ENCODE data around the gene ATG2B.

The ATG2B gene

DNA sequence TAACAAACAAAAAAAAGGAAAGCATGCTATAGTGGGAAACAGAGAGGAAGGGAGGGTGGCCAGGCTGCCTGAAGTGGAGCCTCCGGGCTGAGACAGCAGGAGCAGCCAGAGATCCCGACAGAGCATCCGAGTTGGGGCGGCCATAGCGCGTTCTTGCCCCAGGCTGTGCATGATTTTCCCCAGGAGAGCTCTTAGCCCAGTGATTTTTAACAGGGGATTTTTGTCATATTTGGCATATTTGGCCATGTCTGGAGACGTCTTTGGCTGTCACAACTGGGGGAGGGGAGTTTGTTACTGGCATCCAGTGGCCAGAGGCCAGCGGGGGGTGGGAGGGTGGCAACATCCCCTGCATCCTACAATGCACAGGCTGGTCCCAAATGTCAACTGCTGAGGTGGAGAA lies 83.6 kb downstream of the ATG2B start:
- TF ChIP-seq ZNF274 (IDR thresholded peaks at IDR 0.05; ENCODE audit: low read depth, low read length): no peak
- no peak overlapping the region for H3K4me3 ChIP-seq (ENCODE audit: low read length)

DNA sequence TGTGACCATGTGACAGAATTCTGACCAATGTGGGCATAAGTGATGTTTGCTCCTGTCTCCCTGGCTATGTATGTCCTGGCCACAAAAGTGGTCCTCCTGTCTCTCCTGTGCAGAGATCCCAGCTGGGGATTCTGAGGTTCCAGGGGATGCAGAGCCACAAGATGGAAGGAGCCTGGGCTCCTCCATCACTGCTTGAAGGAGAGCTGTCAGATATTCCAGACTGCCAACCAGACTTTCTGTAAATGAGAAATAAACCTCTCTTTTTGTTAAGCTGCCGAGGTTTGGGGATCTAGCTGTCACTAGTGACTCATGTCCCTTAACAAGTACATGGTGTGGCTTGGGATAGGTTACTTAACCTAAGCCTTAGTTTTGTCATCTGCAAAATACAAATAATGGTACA lies 85.3 kb downstream of the ATG2B start:
- H3K4me3 ChIP-seq (ENCODE audit: low read length): no peak overlapping the region
- no peak for TF ChIP-seq ZNF274 (IDR thresholded peaks at IDR 0.05; ENCODE audit: low read depth, low read length)

DNA sequence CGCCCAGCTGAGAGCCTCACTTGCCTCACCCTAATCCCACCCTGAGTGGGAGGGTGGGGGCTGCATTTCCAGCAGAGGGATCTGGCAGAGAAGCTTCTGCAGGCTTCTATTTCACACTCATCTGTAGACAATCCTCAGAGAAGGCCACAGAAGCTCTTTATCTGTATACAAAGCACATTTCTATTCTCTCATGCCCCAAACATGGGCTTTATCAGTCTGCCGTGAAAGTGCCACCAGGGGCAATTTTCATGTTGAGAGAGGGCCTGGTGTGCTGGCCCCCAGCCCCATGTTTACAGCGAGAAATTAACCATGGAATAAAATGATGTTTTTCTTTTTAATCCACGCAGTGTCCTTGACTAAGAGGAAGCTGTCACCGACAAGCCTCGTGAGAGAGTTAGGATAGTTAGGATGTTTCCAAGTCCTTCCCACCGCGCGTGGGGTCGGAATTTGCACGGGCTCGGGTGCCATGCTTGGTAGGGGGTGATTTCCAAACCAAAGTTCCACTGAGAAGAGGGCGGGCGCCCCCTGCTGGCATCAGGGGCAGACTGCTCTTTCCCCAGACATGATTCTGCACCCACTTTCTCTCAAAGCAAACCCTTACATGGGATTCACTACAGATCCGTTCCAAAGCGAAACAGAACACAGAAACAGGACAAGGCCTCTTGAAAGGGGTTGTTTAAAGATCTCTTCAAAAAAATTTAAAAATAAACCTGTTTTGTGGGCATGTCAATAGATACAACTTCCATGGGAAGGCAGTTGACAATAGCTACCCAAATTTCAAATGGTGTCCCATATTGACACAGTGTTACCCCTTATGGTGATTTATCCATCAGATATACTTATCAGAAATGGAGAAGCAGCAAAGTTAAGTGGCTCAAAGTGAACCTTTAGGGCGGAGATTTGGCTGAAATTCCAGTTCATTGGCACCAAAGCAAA lies 87.7 kb downstream of the ATG2B start:
- H3K4me3 ChIP-seq (ENCODE audit: low read length): no peak overlapping the region
- TF ChIP-seq ZNF274 (IDR thresholded peaks at IDR 0.05; ENCODE audit: low read depth, low read length): no peak

DNA sequence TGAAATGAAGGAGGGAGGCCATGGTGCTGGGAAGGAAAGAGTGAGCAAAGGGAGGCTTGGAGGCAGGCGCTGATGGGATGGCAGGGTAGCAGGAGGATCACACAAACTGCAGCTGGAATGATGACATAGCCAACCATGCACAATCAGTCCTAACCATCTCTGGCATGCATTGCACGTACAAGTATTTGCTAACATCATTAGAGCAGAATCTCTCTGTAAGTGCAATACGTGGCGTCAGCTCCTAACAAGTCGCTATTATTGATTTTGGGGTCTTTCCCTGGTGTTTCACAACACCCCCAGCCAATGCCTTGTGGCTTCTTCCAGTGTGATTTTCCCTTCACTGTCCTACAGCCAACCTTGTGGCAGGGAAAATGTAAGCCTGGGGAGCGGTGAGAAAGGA lies 88.6 kb downstream of the ATG2B start:
- no peak overlapping the region for H3K4me3 ChIP-seq (ENCODE audit: low read length)
- TF ChIP-seq ZNF274 (IDR thresholded peaks at IDR 0.05; ENCODE audit: low read depth, low read length): no peak

DNA sequence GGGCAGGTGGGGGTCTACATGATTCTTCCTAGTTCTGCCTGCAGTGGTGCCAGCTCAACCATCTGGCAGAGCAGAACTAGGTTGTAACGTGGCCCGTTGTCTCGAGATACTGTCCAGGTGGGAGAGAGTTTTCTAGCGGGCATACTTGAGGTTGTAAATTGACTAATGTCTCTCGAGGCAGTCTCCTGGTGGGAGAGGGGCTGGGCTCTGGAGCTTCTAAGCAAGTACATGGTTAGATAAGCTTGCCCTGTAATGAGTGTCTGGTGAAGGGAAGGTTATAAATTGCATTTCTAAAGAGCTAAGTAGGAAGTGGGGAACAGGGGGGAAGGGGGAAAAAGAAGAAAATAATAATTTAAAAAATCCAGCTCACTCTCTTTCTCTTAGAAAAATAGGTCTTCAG lies 89.0 kb downstream of the ATG2B start:
- no peak overlapping the region for H3K4me3 ChIP-seq (ENCODE audit: low read length)
- TF ChIP-seq ZNF274 (IDR thresholded peaks at IDR 0.05; ENCODE audit: low read depth, low read length): no peak

DNA sequence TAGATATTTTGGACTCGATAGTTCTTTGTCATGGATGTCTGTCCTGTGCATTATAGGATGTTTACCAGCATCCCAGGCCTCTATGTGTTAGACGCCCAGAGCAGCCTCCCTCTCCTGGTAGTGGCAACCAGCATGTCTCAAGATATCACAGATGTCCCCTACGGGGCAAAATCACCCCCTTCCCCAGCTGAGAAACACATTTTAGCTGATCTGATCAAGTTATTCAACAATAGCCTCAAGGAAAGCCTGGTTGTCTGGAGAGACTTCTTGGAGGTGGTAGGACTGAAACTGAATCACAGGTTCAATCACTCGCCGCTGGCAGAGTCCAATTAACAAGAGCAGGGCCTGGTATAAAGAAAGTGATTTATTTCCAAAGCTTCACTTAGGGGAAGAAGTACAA lies 89.5 kb downstream of the ATG2B start:
- no peak for TF ChIP-seq ZNF274 (IDR thresholded peaks at IDR 0.05; ENCODE audit: low read depth, low read length)
- H3K4me3 ChIP-seq (ENCODE audit: low read length): no peak overlapping the region

DNA sequence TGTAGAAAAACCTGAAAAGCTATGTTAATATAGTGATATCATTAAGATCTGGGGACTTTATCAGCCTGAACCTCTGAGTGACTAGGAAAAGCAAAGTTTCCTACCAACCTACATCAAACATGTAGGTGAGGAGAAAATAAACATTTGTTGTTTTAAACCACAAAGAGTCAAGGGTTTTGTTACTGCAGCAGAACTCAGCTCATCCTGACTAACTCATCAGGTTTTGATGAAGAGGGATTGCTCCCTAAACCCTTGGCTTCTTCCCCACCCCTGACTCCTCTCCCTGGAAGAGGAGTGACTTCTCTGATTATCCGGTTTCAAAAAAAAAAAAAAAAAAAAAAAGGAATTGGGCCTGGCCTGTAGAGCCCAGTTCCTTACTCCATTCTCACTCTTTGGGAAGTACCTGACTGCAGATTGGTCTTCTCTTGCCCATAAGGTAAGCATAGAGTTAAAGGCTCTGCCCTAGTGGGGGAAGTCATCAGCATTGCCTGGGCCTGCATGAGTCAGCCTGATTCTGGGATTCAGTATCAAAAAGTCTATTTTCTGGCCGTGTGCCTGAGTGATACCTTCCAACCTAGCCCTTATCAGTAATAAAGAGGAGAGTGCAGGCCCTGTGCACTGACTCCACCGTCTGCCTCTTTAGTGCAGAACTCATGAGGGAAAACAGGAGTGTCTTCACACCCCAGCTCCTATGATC lies 90.2 kb downstream of the ATG2B start:
- H3K4me3 ChIP-seq (ENCODE audit: low read length): no peak overlapping the region
- TF ChIP-seq ZNF274 (IDR thresholded peaks at IDR 0.05; ENCODE audit: low read depth, low read length): no peak

DNA sequence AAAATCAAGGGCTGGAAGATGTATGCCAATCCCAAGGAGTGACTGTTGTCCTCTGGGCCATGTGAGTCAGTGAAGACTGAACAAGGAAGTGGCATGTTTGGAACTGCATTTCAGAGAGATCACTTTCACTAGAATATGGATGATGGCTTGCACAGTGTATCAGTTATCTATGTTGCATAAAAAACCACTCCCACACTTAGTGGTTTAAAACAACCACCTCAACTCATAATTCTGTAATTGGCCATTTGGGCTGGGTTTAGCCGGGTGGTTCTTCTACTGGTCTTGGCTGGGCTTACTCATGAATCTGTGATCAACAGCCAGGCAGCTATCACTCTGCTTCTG lies 91.7 kb downstream of the ATG2B start:
- no peak overlapping the region for H3K4me3 ChIP-seq (ENCODE audit: low read length)
- TF ChIP-seq ZNF274 (IDR thresholded peaks at IDR 0.05; ENCODE audit: low read depth, low read length): no peak

DNA sequence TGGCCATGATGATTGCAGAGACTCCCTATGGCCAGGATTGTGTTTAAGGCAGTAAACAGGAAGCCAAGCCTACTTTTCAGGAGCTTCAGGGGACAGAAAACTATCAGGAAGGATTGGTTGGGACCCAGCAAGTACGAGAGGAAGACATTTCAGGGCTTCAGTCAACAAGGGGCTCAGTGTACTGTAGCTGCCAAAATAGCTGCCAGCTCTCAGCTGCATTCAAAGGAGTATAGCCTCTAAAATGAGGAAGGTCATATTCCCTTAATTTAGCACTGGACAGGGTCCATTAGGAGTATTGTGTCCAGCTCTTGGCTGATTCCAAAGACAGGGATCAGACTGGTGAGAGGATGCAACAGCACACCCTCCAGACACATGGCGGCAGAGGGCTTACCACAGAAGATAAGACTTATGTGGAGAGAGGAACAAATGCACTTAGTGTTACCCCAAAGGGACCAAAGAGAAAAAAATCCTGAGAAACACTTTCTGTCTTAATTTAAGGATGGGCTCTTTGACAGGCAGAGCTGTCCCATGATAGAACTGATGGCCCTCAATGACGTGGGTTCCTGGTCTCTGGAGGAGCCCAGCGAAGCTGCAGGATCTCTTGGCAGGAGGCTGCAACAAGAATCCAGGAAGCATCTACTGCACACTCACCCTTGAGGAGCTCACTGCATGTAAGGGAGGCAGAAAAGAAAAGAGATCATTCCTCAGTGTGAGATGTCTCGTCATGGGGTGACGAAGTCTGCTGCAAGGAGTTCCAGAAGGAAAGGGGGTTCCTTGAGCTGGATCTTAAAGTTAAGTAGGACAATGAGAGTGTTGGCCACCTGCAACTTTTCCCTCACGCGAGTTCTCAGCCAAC lies 92.3 kb downstream of the ATG2B start:
- H3K4me3 ChIP-seq (ENCODE audit: low read length): no peak overlapping the region
- no peak for TF ChIP-seq ZNF274 (IDR thresholded peaks at IDR 0.05; ENCODE audit: low read depth, low read length)

DNA sequence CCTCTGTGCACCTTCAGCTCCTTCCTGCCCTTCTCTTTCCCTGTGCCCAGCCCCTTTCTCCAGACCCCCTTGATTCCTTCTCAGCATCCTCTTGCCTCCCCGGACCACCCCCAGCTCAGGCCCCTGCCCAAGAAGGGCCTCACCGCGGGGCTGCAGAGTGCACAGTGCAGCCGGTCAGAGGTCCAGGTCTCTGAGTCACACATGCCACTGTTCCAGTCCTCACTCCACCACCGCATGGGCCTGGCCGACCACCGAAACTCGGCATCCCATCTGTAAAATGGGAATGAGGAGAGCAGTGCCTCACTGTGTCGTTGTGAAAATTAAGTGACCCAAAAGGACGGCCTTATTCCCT lies 93.8 kb downstream of the ATG2B start:
- no peak overlapping the region for H3K4me3 ChIP-seq (ENCODE audit: low read length)
- TF ChIP-seq ZNF274 (IDR thresholded peaks at IDR 0.05; ENCODE audit: low read depth, low read length): no peak

DNA sequence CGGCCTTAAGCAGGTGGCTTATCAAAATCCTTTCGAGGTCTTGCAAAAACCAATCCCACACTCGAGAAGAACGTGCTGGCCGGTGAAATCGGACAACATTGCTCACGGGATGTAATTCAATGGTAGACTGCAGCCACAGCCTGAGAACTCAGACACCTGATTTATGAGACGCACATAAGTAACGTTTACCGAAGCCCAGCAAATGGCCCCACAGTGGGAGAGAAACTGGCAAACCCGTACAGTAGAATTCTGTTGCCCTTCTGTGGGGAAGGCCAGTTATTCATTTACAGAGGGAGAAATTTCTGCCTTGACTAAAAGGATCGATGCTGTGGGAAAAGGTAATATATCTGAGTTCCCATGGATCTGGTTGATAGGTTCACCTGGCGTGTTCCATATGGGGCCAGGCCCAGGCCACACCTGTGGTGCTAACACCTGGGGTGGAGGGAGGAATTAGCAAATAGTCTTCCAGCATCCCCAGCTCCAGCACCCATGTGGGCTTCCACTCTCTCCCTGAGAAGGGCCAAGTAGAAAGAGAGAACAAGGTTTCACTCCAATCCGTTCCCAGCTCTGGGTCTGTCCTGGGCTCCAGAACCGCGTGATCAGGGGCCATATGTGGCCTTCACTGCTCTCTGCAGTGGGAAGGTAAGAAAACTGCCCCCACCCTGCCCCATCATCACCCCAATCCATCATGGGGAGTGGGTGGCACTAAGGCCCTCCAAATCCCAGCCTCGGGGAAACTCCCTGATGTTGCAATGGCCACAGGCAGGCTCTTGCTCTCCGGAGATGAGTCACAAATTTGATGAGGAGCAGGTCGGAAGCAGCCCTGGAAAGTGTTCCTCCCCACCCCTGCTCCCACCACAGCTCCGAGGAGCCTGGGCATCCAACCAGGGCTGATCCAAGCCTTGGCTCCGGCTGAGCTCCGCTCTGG lies 94.4 kb downstream of the ATG2B start:
- no peak for TF ChIP-seq ZNF274 (IDR thresholded peaks at IDR 0.05; ENCODE audit: low read depth, low read length)
- H3K4me3 ChIP-seq (ENCODE audit: low read length): no peak overlapping the region

DNA sequence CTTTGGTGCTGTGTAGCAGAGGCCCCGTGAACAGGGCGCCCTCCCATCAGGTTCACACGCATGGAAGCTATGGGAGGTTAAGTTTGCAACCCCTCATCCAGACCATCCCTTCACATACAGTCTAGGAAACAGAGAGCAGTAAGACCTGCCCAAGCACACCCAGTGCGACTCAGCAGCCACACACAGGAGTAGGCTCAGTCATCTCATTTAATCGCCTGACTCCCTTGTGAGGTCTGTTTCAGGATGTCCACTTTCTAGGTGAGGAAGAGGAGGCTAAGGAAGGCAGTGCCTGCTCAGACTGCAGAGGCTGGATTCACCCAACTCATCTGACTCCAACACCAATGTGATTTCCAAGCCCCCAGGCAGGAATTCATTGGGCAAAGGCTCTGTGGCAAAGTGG lies 95.2 kb downstream of the ATG2B start:
- H3K4me3 ChIP-seq (ENCODE audit: low read length): no peak overlapping the region
- TF ChIP-seq ZNF274 (IDR thresholded peaks at IDR 0.05; ENCODE audit: low read depth, low read length): no peak

DNA sequence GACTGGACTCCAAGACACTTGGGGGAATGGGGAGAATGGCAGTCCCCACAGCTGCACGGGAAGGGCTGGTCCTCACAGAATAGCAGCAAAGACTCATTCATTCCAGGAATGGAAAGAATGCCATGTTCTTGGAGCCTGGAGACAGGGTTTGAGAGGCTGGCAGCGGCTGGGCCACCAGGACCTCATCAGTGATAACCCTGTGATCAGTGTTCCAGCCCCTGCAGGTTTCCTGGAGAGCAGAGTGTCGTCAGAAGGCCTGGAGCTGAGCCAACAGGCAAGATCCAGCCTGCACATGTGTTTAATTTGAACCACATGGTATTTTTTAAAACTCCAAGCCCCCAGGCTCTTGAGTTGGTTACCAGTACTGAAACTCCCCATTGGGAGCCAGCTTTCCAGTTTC lies 95.8 kb downstream of the ATG2B start:
- TF ChIP-seq ZNF274 (IDR thresholded peaks at IDR 0.05; ENCODE audit: low read depth, low read length): no peak
- H3K4me3 ChIP-seq (ENCODE audit: low read length): no peak overlapping the region

Measured in GM08714 (cell line).